HG02571 (cell line): ENCODE results near the gene COX10.
A peak's percentile ranks its signal among the peaks of the same experiment; 100 is the strongest.
"Not testable (repeated sequence)": the region's sequence is repeated elsewhere in the genome, so short reads cannot be mapped to it uniquely, and the experiment has no call there.

Source experiments
- ATAC-seq: cut with Tn5 transposase; IDR thresholded peaks from one replicate; pipeline ENCODE4 v1.9.1; 2021; ENCODE audit warnings: mild to moderate bottlenecking, moderate library complexity; ENCODE audit not compliant: unreplicated experiment

Gene COX10

GRCh38 chr17:14069251-14070021, at the start of gene COX10:
Gene COX10 (plus strand): TSS chr17:14069504. CDS start chr17:14069606, 102 bp downstream.
- peak; percentile 100 for ATAC-seq

DNA sequence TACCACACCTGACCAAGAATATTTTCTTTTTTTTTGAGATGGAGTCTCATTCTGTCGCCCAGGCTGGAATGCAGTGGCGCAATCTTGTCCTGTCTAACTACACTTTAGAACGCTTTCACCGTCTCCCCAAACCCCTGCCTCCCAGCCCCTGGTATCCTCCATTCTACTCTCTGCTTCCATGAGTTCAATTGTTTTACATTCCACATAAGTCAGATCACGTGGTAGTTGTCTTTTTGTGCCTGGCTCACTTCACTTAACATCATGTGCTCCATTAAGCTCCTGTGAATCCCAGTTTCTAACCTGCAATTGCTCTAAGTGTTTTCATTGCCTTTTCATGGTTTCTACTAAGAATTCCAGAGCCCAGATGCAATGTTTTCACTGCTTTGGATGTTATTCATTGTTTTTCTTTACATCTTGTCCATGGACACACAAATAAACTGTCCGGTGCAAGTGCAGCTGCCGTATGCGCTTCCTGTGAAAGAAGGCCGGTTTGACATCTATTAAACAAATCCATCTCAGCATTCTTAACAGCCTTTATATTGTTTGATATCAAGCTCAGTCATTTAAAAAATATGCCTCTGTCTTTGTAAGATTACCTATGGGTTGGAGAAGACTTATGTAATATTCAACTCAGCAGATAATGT, 47.5 kb upstream of the COX10 start:
- not testable (repeated sequence) for ATAC-seq

GRCh38 chr17:14029755-14030154, 39.5 kb upstream of the COX10 start:
- ATAC-seq: not testable (repeated sequence)

DNA sequence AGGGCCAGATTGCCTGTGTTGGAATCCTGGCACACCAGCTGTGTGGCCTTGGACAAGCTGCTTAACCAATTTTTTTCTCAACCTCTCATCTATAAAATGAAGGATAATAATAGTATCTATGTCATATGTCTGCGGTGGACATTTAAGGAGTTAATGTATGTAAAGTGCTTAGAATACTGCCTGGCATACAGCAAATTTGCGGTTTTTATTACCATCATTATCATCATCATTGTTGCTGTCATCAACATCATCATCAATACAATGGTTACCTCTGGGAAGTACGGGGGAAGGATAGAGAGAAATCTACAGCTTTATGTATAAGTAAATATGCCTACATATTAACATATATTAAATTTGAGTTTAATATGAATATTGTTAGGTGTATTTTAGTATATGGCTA, 37.1 kb upstream of the COX10 start:
- ATAC-seq: no peak

GRCh38 chr17:14033166-14033565, 36.1 kb upstream of the COX10 start:
- ATAC-seq: no peak

GRCh38 chr17:14037453-14037852, 31.9 kb upstream of the COX10 start:
- no peak for ATAC-seq

GRCh38 chr17:14038206-14038605, 31.1 kb upstream of the COX10 start:
- no peak for ATAC-seq

DNA sequence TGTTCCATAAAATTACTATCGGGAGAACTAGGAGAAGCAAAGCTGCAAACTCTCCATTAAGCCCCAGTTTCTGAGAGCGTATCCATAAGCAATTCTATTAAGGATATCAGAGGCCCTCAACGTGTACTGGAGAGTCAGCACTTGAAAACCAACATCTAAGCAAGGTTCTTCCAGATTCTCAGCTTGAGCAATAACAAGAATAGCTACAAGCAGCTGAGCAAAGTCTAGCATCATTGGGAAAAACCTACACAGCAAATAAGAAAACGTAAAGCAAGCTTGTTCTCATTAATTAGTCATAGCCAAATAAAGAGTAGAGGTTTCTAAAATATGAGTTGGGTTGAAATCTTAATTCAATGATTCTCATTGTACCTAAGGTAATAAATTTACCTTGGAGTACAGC, 26.9 kb upstream of the COX10 start:
- no peak for ATAC-seq

GRCh38 chr17:14044702-14045101, 24.6 kb upstream of the COX10 start:
- ATAC-seq: no peak

- no peak for ATAC-seq
These were observed 22.3 kb upstream of the COX10 start for GRCh38 chr17:14046978-14047377.

DNA sequence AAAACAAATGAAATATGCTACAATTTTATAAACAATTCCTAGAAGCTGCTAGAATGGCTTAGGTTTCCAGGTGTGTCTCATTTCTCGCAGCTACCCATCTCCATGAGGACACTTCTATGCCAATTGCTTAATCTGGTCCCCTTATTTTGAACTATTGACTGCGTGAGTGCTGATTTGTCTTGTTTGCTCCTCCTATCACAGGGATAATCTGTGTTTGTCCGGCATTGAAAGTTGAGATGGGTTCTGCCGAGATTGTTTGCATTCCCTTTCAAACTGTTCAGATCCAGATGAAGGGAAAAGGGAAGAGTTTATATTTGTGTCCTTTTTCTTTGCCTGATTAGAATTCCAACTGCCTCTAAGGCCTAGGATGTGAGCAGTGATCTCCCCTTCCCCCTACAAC, 21.7 kb upstream of the COX10 start:
- ATAC-seq: no peak

DNA sequence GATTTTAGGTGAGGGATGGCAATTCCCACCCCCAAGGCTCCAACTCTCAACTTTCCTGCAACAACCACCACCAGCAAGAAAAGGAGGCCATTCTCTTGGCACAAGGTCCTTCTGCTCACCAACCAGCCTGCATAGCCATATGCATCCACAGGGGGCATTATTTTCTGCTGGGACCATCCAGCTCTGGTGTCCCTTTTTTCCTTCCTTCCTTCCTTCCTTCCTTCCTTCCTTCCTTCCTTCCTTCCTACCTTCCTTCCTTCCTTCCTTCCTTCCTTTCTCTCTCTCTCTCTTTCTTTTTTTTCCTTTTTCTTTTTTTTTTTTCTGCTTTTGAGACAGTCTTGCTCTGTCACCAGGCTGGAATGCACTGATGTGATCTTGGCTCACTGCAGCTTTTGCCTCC, 21.1 kb upstream of the COX10 start:
- ATAC-seq: no peak

DNA sequence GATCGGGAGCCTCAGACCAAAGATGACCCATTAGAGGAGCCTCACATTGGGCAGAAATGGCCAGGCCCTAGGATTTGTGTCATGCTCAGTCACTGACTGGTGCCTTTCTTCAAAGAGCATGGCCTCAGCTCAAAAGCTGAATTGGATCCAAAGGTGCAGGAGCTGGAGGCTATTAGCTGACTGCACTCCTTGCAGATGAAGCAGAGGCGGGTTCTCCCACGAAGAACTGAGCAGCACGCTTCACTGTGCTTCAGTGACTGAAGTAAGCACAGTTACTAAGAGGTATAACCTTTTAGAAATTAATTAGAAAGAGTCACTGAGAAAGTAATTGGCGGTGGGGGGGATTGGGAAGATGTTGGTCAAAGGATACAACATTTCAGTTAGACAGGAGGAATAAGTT, 18.7 kb upstream of the COX10 start:
- ATAC-seq: no peak

DNA sequence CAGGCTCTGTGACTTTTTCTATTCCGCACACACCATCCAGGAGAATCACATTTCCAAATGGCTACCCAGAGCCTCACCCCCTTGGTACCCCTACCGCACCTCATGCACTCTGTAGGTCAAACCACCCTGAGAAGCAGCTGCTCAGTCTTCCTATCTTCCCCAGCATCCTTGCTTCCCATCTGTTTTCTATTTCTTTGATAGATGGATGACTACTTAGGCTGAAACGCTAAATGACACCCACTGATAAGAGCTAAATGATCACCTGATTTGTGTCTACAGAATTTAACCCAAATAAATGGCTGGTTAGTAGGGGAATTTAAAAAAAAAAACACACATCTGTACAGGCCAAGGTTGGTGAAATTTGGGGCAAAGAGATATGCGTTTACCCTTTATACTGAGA, 17.6 kb upstream of the COX10 start:
- ATAC-seq: no peak

DNA sequence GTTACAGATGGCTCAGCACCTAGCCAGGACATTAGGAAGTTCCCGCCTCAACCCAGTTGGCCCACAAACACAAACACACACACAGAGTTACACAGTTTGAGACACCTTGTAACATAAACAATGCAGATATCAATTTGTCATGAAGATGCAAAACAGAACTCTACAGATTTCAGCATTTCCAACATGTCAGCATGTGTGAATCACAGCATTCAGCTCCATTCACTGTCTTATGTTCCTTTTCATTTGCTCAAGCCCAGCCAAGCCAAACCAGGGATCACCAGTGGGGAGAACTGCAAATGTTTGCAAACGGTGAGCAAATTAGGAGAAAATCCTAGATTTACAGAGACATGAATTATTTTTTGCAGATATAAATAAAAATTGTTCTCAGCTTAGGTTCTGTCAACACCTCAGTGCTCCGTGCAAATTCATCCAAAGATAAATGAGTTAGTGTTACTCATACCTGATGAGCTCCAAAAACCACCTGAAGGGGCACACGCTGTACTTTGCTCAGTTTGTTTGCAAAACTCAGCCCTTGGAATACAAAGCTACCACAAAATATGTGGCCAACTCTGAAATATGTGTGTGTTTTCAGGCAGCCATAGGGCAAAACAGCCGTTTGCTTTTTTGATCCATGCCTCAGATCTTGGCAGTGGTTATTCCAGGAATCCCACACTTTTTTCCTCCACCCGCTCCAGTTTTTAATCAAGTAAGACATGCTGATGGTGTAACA, 16.3 kb upstream of the COX10 start:
- no peak for ATAC-seq

DNA sequence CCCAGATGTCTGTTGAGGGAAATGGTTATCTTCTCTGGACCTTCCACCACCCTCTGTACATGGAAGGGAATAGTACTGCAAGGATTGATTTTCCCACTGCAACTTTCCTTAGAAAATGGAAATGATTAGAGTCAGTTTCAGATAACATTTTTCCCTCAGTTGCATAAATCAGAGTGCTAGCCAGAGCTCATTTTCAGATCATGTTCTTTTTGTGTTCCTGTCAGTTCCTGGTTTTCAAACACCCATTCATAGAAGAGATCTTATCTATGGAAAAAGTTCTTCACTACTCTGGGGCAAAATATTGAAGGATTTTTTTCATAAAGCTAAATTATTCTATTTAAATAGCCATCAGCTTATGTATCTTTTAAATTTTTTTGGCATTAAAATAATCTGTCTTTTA, 11.7 kb upstream of the COX10 start:
- ATAC-seq: no peak

- no peak for ATAC-seq
These were observed 11.3 kb upstream of the COX10 start for GRCh38 chr17:14058051-14058450.

DNA sequence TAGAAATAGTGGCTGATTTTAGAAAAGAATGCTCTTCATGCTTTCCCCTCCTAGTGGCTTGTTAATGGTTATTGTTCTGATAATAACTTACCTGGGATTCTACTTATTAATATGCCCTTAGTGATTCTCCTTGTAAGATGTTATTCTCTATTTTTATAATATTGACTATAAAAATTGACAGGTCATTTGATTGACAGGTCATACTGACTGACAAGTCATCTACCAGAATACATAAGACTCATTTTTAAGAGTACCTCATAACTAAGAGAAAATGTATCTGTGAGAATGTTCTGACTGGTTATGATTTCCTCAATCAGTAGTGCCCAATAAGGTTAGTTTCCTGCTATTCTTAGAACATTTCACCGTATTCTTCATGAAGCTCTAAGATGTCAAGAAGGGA, 8.6 kb upstream of the COX10 start:
- ATAC-seq: no peak

DNA sequence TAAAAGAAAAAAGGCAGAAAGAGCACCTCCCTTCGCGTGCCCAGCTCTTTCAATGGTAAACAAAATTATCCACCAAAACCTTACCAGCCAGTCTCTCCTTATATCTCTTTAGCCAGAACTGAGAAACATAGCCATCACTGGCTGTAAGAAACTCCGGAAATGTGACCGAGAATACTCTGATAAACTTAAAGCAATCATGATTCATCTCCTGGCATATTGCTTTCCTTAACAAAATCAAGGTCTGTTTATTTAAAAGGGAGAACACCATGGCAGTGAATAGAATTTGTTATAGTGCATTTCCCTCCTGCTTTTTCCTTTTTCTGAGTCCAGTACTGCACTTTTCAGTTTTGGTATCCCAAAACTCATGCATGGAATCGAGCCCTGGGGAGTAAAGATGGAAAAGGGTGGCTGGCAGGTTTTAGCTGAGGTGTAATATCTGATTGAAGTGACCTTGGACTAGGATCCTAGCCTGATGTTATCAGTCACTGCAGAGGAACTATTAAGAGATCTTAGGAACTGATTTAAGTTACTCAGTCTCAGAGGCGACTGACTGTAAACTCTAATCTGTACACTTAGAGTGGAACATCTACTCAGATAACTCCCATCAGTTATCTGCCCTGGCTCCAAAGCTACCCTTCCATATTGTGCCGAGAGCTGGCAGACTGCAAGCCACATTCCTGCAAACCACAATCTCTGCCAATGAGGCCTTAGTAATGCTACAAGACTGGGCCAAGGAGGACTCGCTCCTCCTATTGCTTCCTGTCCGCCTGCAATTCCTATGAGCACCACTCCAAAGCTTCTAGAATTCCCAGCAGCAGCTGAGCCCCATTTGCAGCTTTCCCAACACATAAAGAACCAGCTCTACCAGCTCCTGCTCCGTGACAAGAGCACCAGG, 7.4 kb upstream of the COX10 start:
- ATAC-seq: no peak

DNA sequence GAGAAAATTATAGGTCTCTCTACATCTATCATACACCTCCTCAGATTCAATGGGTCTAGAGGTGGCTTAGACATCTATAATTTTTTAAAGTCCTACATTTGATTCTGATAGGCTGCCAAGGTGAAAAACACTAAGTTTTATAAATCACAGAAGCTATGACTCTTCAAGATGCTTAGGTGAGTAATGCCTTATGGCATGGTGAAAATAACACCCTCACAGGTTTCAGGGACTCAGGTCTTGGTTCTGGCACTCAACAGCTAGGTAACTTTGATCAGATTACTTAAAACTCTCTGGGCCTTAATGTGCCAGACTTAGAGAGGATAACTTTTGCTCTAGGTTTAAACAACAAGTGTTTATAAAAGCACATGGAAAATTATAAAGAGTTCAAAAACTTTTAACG, 2.0 kb upstream of the COX10 start:
- no peak for ATAC-seq
